Measurements from ENCODE around the gene AUTS2. TPM values are rescaled to one million over a fixed set of nuclear protein-coding genes. Genes with fewer than 3 reads are reported as not detected.

Gene AUTS2
- total and polyA plus RNA-seq, 9 of the 15 experiments (the other 6 are each of a cell fraction or from before 2014, with no cell fraction given): 0.58 TPM; not detected in 8

- DNase-seq (ENCODE audit: extremely low read depth in 1 of 4, low spot score in 3 of 4): no peak
- no peaks in the 10 kb centered on the region for H3K4me1 ChIP-seq (replicated peaks in 1 of 2; ENCODE audit: control insufficient read depth in 2 of 2, insufficient read depth in 2 of 2, low read length in 2 of 2)
- no peak overlapping the region for H3K4me3 ChIP-seq
- POLR2A ChIA-PET: no interaction called here
- no peak overlapping the region for H3K27ac ChIP-seq (ENCODE audit: extremely low read depth, low read depth, low read length)
- no peak for ATAC-seq
- no peaks in the 10 kb centered on the region for H4K20me1 ChIP-seq (replicated peaks; ENCODE audit: control insufficient read depth, insufficient read depth, low read length)
- intact Hi-C loops (cut with micrococcal nuclease): no loop called here
- H3K27me3 ChIP-seq (ENCODE audit: control insufficient read depth in 2 of 2, insufficient read depth in 2 of 2, low read length in 2 of 2): no peaks in the 10 kb centered on the region
- FAIRE-seq: no peak
- CTCF ChIA-PET (ENCODE audit: low intra/inter-chr PET ratio): no interaction called here
- no peaks in the 10 kb centered on the region for H3K9me1 ChIP-seq (ENCODE audit: control insufficient read depth, insufficient read depth, low read length)
- no peaks in the 10 kb centered on the region for H3K79me2 ChIP-seq (ENCODE audit: control insufficient read depth, insufficient read depth, low read length)
- no peak overlapping the region for H3K9ac ChIP-seq (ENCODE audit: insufficient read depth in 1 of 2, low read depth in 2 of 2, low read length in 2 of 2)
- H2AFZ ChIP-seq (ENCODE audit: low read depth, low read length): no peak overlapping the region
- in situ Hi-C loops (cut with MboI): no loop called here
- no peak for TF ChIP-seq NR2C1 (IDR thresholded peaks at IDR 0.05)
- TF ChIP-seq NR2C1 (tag; IDR thresholded peaks at IDR 0.05): no peak
- TF ChIP-seq E2F3 (CRISPR knock-in tag; IDR thresholded peaks at IDR 0.05): no peak
- no peak for TF ChIP-seq ZNF232 (CRISPR knock-in tag; IDR thresholded peaks at IDR 0.05)
- no peak for TF ChIP-seq NCOA2 (IDR thresholded peaks at IDR 0.05; ENCODE audit: partially characterized antibody in 2 of 2)
- no peak for TF ChIP-seq RERE (CRISPR knock-in tag; IDR thresholded peaks at IDR 0.05; ENCODE audit: borderline replicate concordance)
- TF ChIP-seq ZNF561 (CRISPR knock-in tag; conservative IDR thresholded peaks at IDR 0.05): no peak
- TF ChIP-seq THRB (CRISPR knock-in tag; conservative IDR thresholded peaks at IDR 0.05): no peak
- TF ChIP-seq CEBPZ (IDR thresholded peaks at IDR 0.05; ENCODE audit: borderline replicate concordance, low read depth, low read length): no peak
- TF ChIP-seq ZNF644 (tag; IDR thresholded peaks at IDR 0.05; ENCODE audit: low read depth): no peak
- H3K36me3 ChIP-seq (ENCODE audit: control insufficient read depth, insufficient read depth, low read length): no peaks in the 10 kb centered on the region
- WGBS (ENCODE audit: insufficient coverage, low coverage, missing lambda C conversion rate): 2% methylated on average over 9 of the region's 9 CpGs
- no TSS peak for BruUV-seq (replicated peaks)
- no peaks in the 10 kb centered on the region for H3K9me3 ChIP-seq (replicated peaks; ENCODE audit: control insufficient read depth, insufficient read depth, low read depth, low read length)
- H3K4me2 ChIP-seq (ENCODE audit: insufficient read depth, low read length): no peak overlapping the region
These were observed 780.9 kb downstream of the AUTS2 start for GRCh38 chr7:70379210-70379609.
